GM23338 (cell line): ENCODE results near the gene FBXO8. TPM values are rescaled to one million over a fixed set of nuclear protein-coding genes. Genes with fewer than 3 reads are reported as not detected.

Experiments used
- ATAC-seq: fragments of 200-7000 bp; cut with Tn5 transposase; 3 replicates; pipeline ENCODE4 v1.9.1; 2020
- DNase-seq: peaks from one replicate; pipeline ENCODE4 v3.0.0-alpha.2; 2015; ENCODE audit warnings: low spot score
- H2AFZ ChIP-seq: fragments of 200-600 bp; sonication (generic); 2 replicates; pipeline ENCODE4 v1.8.0; 2016; ENCODE audit warnings: antibody characterized with exemption, mild to moderate bottlenecking, moderate library complexity
- H3F3A ChIP-seq: fragments of 200-600 bp; sonication (generic); replicated peaks from 2 replicates; pipeline ENCODE4 v1.8.0; 2017; ENCODE audit warnings: antibody characterized with exemption, mixed run types, low read depth
- H3K27ac ChIP-seq: fragments of 200-600 bp; sonication (generic); 2 replicates; pipeline ENCODE4 v1.6.1; 2016; ENCODE audit warnings: low read depth
- H3K27me3 ChIP-seq: fragments of 200-600 bp; sonication (generic); 2 replicates; pipeline ENCODE4 v1.8.0; 2016; ENCODE audit warnings: mild to moderate bottlenecking, mixed run types, moderate library complexity; ENCODE audit not compliant: insufficient read depth
- H3K36me3 ChIP-seq: fragments of 200-600 bp; sonication (generic); 2 replicates; pipeline ENCODE4 v1.8.0; 2016; ENCODE audit warnings: mild to moderate bottlenecking; ENCODE audit not compliant: insufficient read depth
- H3K4me1 ChIP-seq: fragments of 200-600 bp; sonication (generic); 2 replicates; pipeline ENCODE4 v1.8.0; 2016; ENCODE audit warnings: mild to moderate bottlenecking, moderate library complexity; ENCODE audit not compliant: insufficient read depth
- H3K4me2 ChIP-seq: fragments of 200-600 bp; sonication (generic); 2 replicates; pipeline ENCODE4 v1.7.1; 2017; ENCODE audit warnings: mixed run types
- H3K4me3 ChIP-seq: fragments of 200-600 bp; sonication (generic); 2 replicates; pipeline ENCODE4 v1.6.1; 2016; ENCODE audit warnings: mixed run types
- H3K79me2 ChIP-seq: fragments of 200-600 bp; sonication (generic); replicated peaks from 2 replicates; pipeline ENCODE4 v1.8.0; 2017; ENCODE audit warnings: mild to moderate bottlenecking; ENCODE audit not compliant: insufficient read depth
- H3K9me2 ChIP-seq: fragments of 200-600 bp; sonication (generic); 2 replicates; pipeline ENCODE4 v1.8.0; 2017; ENCODE audit not compliant: insufficient read depth
- H4K20me1 ChIP-seq: fragments of 200-600 bp; sonication (generic); replicated peaks from 2 replicates; pipeline ENCODE4 v1.8.0; 2017; ENCODE audit warnings: mild to moderate bottlenecking; ENCODE audit not compliant: insufficient read depth
- H3K27ac Mint-ChIP-seq: 2 replicates; pipeline ENCODE4 v1.8.0; 2020; ENCODE audit warnings: inconsistent platforms, mild to moderate bottlenecking, moderate library complexity, mixed read lengths
- H3K27me3 Mint-ChIP-seq: 3 replicates; pipeline ENCODE4 v1.8.0; 2022; ENCODE audit warnings: low read depth, mild to moderate bottlenecking, moderate library complexity, mixed read lengths, inconsistent platforms; ENCODE audit not compliant: insufficient read depth, poor library complexity
- H3K36me3 Mint-ChIP-seq: 3 replicates; pipeline ENCODE4 v1.8.0; 2021; ENCODE audit warnings: low read depth, mild to moderate bottlenecking, inconsistent platforms, moderate library complexity, mixed read lengths
- H3K4me1 Mint-ChIP-seq: 3 replicates; pipeline ENCODE4 v1.8.0; 2020; ENCODE audit warnings: mild to moderate bottlenecking, inconsistent platforms, mixed read lengths
- H3K4me3 Mint-ChIP-seq: 3 replicates; pipeline ENCODE4 v1.8.0; 2021; ENCODE audit warnings: moderate library complexity, mild to moderate bottlenecking, inconsistent platforms, mixed read lengths
- H3K9me3 Mint-ChIP-seq: 3 replicates; pipeline ENCODE4 v1.8.0; 2020; ENCODE audit warnings: moderate library complexity, mild to moderate bottlenecking, inconsistent platforms, mixed read lengths
- CREB1 ChIP-seq: fragments of 250-450 bp; sonication (Bioruptor Pico); IDR thresholded peaks from 2 replicates; pipeline ENCODE4 v1.5.0; 2020; ENCODE audit warnings: low read depth, mild to moderate bottlenecking, moderate library complexity
- CTCF ChIP-seq, 2 experiments: fragments of 200-600 bp in 1 of 2; sonication (generic) in 1 of 2; conservative IDR thresholded peaks; 2 replicates each; pipeline versions ENCODE4 v1.5.1 to v1.6.1; 2016 to 2017; ENCODE audit warnings: antibody characterized with exemption in 2 of 2, low read depth in 2 of 2, mild to moderate bottlenecking in 2 of 2, moderate library complexity in 1 of 2
- ETS1 ChIP-seq: IDR thresholded peaks from 2 replicates; pipeline ENCODE4 v1.6.1; 2016; ENCODE audit warnings: antibody characterized with exemption
- EZH2 ChIP-seq: fragments of 200-600 bp; sonication (generic); IDR thresholded peaks from one replicate; pipeline ENCODE4 v1.8.0; 2017; ENCODE audit warnings: antibody characterized with exemption, mild to moderate bottlenecking, low read depth; ENCODE audit not compliant: unreplicated experiment
- EZH2phosphoT487 ChIP-seq: fragments of 200-600 bp; sonication (generic); IDR thresholded peaks from one replicate; pipeline ENCODE4 v1.8.1; 2018; ENCODE audit warnings: antibody characterized with exemption; ENCODE audit not compliant: unreplicated experiment
- JUNB ChIP-seq: IDR thresholded peaks from one replicate; pipeline ENCODE4 v1.6.1; 2016; ENCODE audit warnings: antibody characterized with exemption; ENCODE audit not compliant: unreplicated experiment
- POLR2AphosphoS5 ChIP-seq: IDR thresholded peaks from 2 replicates; pipeline ENCODE4 v1.6.1; 2016; ENCODE audit warnings: antibody characterized with exemption, low read depth
- REST ChIP-seq: IDR thresholded peaks from one replicate; pipeline ENCODE4 v1.6.1; 2018; ENCODE audit warnings: antibody characterized with exemption; ENCODE audit not compliant: unreplicated experiment
- polyA plus RNA-seq: library from polyadenylated mRNA; unstranded; fragments of >200 nt; fragmentation: Nextera tagmentation; extraction: Ambion mirVana; gene quantifications from 2 replicates; pipeline ENCODE4 v1.2.1, GENCODE V29; 2016
- total RNA-seq: library from RNA; depleted of rRNA; stranded (reverse); fragments of >200 nt; shearing (Covaris generic); gene quantifications from 2 replicates; pipeline ENCODE4 v1.2.3, GENCODE V29; 2014
- TF ChIP-seq, protein P1 (sequence below): fragments of 250-450 bp; sonication (Bioruptor Pico); IDR thresholded peaks from 2 replicates; pipeline ENCODE4 v1.5.0; 2020; ENCODE audit warnings: mild to moderate bottlenecking, moderate library complexity

FBXO8 gene
- total and polyA plus RNA-seq, 2 experiments from 2014 or later = 5.8 to 7.9 TPM

- TF ChIP-seq REST (no peak), CTCF (conservative IDR thresholded peaks at IDR 0.05; ENCODE audit: low read depth in 2 of 2) (no peak)
These were observed 3.4 kb upstream of the FBXO8 start (continued) for GRCh38 chr4:174286870-174287269.

DNA sequence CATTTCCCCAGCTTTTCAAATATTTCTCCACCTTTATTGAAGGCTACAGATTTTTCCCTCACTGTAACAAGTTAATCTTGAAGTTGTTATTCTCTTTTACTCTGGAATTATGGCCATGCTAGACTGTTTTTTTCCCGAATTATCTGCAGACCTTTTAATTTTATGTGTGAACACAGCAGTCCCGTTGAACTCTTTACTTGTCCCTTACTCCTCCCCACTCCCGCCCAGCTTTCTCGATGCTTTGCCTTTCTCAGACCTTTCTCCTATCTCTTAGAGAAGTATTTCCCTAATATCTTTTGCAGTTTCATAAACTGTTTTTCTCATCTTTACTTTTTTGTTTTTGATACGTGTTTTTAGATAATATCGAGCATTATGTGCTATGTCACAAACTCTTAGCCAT lies 1.0 kb upstream of the FBXO8 start:
- Histone ChIP-seq H3K79me2 (peaks cover 32% of the 10 kb centered on the region), H3F3A (no peaks in the 10 kb centered on the region), H3K4me1 (peaks cover 5% of the 10 kb centered on the region; the same call in 1 of the 2 replicates), H3K9me2 (no peaks in the 10 kb centered on the region), H3K27ac (peak overlapping the region; percentile 100), H2AFZ (peak overlapping the region; percentile 95), H3K27me3 (no peaks in the 10 kb centered on the region), H3K36me3 (no peaks in the 10 kb centered on the region), H3K4me2 (peak overlapping the region; percentile 84), H4K20me1 (no peaks in the 10 kb centered on the region), H3K4me3 (peak overlapping the region; percentile 71)
- ATAC-seq (no peak), DNase-seq (peak; percentile 21)
- H3K27ac Mint-ChIP-seq = peak overlapping the region; percentile 100
- peak overlapping the region; percentile 98 for H3K4me3 Mint-ChIP-seq
- TF ChIP-seq, protein P1, sequence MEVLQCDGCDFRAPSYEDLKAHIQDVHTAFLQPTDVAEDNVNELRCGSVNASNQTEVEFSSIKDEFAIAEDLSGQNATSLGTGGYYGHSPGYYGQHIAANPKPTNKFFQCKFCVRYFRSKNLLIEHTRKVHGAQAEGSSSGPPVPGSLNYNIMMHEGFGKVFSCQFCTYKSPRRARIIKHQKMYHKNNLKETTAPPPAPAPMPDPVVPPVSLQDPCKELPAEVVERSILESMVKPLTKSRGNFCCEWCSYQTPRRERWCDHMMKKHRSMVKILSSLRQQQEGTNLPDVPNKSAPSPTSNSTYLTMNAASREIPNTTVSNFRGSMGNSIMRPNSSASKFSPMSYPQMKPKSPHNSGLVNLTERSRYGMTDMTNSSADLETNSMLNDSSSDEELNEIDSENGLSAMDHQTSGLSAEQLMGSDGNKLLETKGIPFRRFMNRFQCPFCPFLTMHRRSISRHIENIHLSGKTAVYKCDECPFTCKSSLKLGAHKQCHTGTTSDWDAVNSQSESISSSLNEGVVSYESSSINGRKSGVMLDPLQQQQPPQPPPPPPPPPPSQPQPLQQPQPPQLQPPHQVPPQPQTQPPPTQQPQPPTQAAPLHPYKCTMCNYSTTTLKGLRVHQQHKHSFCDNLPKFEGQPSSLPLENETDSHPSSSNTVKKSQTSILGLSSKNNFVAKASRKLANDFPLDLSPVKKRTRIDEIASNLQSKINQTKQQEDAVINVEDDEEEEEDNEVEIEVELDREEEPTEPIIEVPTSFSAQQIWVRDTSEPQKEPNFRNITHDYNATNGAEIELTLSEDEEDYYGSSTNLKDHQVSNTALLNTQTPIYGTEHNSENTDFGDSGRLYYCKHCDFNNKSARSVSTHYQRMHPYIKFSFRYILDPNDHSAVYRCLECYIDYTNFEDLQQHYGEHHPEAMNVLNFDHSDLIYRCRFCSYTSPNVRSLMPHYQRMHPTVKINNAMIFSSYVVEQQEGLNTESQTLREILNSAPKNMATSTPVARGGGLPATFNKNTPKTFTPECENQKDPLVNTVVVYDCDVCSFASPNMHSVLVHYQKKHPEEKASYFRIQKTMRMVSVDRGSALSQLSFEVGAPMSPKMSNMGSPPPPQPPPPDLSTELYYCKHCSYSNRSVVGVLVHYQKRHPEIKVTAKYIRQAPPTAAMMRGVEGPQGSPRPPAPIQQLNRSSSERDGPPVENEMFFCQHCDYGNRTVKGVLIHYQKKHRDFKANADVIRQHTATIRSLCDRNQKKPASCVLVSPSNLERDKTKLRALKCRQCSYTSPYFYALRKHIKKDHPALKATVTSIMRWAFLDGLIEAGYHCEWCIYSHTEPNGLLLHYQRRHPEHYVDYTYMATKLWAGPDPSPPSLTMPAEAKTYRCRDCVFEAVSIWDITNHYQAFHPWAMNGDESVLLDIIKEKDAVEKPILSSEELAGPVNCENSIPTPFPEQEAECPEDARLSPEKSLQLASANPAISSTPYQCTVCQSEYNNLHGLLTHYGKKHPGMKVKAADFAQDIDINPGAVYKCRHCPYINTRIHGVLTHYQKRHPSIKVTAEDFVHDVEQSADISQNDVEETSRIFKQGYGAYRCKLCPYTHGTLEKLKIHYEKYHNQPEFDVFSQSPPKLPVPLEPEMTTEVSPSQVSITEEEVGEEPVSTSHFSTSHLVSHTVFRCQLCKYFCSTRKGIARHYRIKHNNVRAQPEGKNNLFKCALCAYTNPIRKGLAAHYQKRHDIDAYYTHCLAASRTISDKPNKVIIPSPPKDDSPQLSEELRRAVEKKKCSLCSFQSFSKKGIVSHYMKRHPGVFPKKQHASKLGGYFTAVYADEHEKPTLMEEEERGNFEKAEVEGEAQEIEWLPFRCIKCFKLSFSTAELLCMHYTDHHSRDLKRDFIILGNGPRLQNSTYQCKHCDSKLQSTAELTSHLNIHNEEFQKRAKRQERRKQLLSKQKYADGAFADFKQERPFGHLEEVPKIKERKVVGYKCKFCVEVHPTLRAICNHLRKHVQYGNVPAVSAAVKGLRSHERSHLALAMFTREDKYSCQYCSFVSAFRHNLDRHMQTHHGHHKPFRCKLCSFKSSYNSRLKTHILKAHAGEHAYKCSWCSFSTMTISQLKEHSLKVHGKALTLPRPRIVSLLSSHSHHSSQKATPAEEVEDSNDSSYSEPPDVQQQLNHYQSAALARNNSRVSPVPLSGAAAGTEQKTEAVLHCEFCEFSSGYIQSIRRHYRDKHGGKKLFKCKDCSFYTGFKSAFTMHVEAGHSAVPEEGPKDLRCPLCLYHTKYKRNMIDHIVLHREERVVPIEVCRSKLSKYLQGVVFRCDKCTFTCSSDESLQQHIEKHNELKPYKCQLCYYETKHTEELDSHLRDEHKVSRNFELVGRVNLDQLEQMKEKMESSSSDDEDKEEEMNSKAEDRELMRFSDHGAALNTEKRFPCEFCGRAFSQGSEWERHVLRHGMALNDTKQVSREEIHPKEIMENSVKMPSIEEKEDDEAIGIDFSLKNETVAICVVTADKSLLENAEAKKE = no peak
- TF ChIP-seq ETS1 (no peak), EZH2phosphoT487 (no peak), CREB1 (no peak), EZH2 (no peak), JUNB (no peak), POLR2AphosphoS5 (no peak)
- H3K9me3 Mint-ChIP-seq = no peaks in the 10 kb centered on the region
- H3K36me3 Mint-ChIP-seq = no peaks in the 10 kb centered on the region
- H3K4me1 Mint-ChIP-seq = peaks cover 9% of the 10 kb centered on the region; the same call in 1 of the 3 replicates
- H3K27me3 Mint-ChIP-seq = no peaks in the 10 kb centered on the region
